Superior temporal gyrus (tissue), 1 donor: ENCODE data around the gene TOMM22.
"Not testable (repeated sequence)": the region's sequence is repeated elsewhere in the genome, so short reads cannot be mapped to it uniquely, and the experiment has no call there.

Experiments used
- DNase-seq: peaks from one replicate; pipeline ENCODE4 v3.0.0-alpha.2; 2016; ENCODE audit errors: extremely low spot score

The TOMM22 gene

DNA sequence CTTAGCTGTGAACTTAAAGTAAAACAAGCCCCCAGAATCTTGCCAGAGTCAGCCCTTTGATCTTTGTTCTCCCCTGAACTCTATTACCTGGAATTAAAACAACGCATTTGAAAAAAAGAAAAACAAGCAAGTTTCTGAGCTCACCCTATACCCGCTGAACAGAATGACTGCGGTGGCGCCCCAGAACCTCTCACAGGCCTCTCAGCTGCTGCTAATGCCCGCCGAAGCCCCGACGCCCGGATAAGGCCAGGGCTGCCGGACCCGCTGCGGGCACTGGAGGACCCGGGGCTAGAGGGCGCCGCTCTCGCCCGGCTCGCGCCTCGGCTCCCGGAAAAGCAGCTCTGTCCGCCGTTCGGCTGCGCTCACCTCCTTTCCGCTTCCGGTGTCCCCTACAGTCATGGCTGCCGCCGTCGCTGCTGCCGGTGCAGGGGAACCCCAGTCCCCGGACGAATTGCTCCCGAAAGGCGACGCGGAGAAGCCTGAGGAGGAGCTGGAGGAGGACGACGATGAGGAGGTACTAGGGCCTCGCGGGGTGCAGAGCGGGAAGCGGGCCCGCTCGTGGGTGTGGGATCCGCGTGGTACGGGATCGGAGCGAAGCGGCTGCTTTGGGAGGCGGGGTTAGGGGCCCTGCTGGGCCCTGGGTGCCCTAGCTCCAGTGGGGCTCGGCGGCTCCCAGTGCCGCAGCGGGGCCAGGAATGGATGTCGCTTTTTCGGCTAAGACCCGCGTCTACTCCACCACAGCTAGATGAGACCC lies at the start of gene TOMM22:
Gene TOMM22 (plus strand): TSS at position 376 of the 754 bp plus-strand sequence. CDS start 22 bp downstream, at position 398.
- peak; percentile 94 for DNase-seq

DNA sequence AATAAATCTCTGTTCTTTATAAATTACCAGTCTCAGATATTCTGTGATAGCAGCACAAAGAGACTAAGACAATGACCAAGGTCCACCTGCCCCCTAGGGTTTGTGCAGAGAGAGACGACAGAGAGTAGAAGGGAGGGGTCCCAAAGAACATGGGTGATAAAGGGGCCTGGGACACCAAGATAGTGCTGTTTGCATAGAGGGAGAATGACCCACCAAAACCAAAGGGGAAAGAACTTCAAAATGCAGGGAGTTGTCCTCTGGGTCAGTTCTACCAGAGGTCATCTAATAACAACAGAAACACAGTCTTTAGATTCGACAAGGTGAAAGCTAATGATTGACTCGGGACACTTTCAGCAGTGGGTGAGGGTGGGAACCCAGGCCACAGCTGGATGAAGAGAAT lies 49.2 kb upstream of the TOMM22 start:
- no peak for DNase-seq

DNA sequence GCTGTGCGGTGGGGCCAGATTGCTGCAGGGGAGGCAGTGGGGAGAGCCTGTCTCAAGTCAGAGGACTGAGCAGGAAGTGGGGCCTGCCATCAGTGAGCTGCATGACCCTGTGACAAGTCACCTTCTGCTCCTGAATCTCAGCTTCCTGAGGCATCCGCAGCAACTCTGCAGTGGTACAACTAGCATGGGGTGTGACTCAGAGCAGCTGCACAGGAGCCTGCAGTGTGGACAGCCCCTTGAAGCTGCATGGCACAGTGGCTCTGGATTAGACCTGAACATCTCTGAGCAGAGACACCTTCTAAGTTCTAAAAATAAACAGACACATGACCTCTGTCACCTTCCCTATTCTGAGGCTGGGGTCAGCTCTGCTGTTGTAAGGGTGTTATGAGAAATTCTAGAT lies 43.5 kb upstream of the TOMM22 start:
- DNase-seq = no peak

DNA sequence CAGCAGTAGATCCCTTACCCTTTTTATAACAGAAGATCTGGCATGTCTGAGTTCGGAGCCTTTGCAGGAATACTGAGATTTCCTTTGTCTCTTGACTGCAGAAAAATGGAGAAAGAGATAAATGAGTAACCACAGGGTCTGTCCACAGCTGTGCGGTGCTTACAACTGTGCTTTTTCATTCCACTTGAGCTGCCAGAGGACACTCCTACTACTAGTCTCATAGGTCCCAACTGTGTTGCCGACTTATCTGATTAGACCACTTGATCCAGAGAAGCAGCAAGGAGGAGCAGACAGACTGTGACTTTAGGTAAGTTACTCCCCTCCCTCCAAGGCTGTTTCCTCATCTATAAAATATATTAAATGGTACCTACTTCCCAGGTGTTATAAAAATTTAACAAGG lies 43.0 kb upstream of the TOMM22 start:
- DNase-seq = no peak

DNA sequence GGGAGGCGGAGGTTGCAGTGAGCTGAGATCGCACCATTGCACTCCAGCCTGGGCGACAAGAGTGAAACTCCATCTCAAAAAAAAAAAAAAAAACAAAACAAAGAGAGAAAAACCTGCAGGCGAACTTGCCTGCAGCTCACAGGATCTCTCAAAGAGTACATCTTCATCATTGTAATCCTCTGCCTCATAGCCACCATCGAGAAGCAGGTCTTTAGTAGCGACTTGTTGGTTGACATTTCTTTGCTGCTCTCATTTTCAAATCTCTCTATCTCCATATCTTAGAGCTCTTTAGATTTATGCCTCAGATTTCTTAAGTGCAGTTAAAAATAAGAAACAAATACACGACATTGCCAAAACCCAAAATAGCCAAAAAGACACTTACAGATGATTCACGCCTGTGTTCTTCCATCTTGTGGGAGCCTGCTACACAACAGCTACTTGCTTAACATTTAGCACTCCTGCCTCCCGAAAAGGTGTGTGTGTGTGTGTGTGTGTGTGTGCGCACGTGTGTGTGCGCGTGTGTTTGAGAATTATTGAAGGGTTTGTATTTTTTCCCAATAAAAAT lies 40.2 kb upstream of the TOMM22 start:
- peak; percentile 34 for DNase-seq

GRCh38 chr22:38644245-38644644 lies 37.5 kb upstream of the TOMM22 start:
- not testable (repeated sequence) for DNase-seq

- no peak for DNase-seq
Observed at GRCh38 chr22:38645430-38645829, 36.3 kb upstream of the TOMM22 start.

GRCh38 chr22:38649841-38650522 lies 31.8 kb upstream of the TOMM22 start:
- DNase-seq = no peak

- DNase-seq = no peak
Observed at GRCh38 chr22:38652859-38653258, 28.9 kb upstream of the TOMM22 start.

DNA sequence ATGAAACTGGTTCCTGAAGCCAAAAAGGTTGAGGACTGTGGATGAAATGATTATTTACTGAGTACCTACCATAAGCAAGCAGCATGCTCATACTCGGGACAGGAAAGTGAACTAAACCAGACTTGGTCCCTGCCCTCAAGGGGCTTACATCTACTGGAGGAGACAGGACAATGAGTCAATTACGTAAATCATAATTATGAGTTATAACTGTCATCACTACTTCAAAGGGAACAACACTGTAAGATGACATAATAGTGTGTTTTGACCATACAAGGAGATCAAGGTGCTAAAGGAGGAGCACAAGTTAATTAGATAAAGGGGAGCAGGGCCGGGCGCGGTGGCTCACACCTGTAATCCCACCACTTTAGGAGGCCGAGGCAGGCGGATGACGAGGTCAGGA lies 28.0 kb upstream of the TOMM22 start:
- DNase-seq = no peak

- DNase-seq = peak; percentile 22
Observed at GRCh38 chr22:38655519-38656255, 26.1 kb upstream of the TOMM22 start.

DNA sequence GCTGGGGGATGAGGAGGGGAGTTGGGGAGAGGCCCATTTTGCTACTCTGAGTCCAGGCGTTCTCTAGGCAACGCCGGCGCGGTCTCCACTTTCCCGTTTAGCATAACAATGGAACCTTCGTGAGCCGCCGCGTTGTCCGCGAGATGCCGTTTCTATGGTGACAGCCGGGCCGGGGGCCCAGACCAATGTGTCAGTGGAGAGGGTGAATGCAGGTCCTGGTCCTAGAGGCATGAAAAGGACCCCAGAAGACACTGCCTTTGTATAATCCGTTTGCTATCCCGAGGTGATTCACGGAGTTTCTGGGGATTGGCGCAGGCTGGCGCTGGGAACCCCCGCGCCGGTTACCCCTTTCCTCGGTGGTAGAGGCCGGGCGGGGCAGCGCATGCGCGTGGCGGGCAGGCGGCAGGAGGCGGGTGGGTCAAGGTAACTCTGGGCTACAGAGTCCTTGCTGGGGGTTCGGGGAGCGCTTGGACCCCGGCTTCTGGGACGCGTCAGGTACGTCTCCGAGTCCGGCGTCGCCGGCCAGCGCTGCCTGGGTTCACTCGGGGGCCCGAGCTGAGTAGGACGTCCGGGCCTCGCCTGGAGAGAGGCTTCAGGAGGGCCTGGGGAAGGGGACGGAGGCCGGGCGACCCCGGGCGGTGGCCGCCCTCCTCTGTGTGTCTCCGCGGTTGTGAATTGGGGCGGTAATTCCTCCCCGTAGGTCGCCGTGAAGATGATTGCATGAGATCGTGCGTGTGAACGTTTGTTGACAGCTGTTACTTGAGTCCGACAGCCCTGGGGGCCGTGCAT lies 25.3 kb upstream of the TOMM22 start, which contains the start of the genes CBY1 and FAM227A:
Gene CBY1 (plus strand): TSS at position 383 of the 789 bp plus-strand sequence. CDS start 11,417 bp downstream, outside the sequence.
Gene FAM227A (minus strand): TSS at position 137 of the 789 bp plus-strand sequence. CDS start 6,224 bp downstream, outside the sequence.
- DNase-seq = peak; percentile 94

- DNase-seq = peak; percentile 50
Observed at GRCh38 chr22:38657045-38657909, 24.5 kb upstream of the TOMM22 start.

GRCh38 chr22:38674888-38675287 lies 6.9 kb upstream of the TOMM22 start:
- DNase-seq = no peak

GRCh38 chr22:38675833-38676232 lies 5.9 kb upstream of the TOMM22 start:
- no peak for DNase-seq

- DNase-seq = no peak
Observed at GRCh38 chr22:38684895-38685294, 3.1 kb downstream of the TOMM22 start.

- no peak for DNase-seq
Observed at GRCh38 chr22:38685761-38686160, 4.0 kb downstream of the TOMM22 start.

DNA sequence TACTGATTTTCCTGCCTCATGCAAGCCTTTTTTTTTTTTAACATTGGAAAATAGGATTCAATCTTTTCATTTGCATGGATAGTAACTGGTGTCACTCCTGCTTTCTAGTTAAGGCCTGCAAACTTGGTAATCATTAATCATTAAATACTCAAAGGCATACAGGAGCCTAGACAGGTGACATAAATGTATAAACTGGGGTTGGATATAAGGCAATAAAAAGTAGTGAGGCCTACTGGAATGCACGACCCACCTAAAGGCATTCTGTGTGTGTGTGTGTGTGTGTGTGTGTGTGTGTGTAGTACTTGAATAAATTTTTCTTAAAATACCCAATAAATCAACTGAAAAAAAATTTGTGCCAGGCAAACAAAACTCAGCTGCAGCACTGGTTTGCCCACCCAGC lies 7.9 kb downstream of the TOMM22 start:
- no peak for DNase-seq

- no peak for DNase-seq
Observed at GRCh38 chr22:38694049-38694448, 12.3 kb downstream of the TOMM22 start.

DNA sequence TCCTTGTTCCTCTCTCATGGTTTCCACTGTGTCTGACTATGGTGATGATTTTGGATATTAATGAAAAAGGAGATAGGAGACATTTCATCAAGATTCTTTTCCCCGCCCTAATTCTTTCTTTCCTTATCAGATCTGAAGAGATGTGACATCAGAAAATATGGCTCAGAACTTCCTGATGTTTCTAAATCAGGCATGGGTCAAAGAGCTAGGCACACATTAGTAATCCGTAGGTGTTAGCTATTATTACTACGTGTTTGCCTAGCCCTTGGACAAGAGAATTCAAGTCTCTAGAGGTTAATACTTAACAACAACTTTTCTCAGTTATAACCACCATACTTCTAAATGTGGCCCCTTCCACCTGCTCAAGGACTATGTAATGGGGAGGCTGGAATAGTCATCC lies 13.2 kb downstream of the TOMM22 start:
- DNase-seq = no peak
